Measurements from ENCODE around the gene CPNE5. TPM values are rescaled to one million over a fixed set of nuclear protein-coding genes. Genes with fewer than 3 reads are reported as not detected.

CPNE5 gene
- total RNA-seq, 2 experiments from 2014 or later, result 0.69 to 1.2 TPM

DNA sequence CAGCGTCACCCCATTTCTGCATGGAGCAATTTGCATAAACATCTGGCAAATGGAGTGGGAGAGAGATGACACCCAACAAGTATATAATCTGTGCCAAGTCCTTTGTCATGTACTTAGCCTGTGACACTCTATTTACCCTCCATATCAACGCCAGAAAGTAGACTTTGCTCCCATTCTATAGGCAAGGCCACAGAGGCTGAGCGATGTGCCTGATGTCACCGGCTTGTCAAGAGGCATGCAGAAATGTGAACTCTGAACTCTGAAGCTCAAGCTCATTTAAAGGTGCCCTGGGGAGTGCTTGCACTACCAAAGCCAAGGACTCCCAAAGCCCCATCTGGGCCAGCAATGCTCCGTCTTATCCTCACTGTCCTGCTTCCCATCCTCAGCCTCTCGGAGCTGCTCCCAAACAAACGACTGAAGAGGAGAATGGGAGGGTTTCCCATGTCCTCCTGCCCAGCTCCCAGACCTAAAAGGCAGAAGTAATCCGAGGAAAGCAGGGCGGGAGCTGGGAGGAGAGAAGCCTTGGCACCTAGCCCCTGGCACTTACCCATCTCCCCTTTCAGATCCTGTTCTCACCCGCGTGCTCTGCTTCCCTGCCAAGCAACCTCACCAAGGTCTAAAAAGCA, 9.2 kb downstream of the CPNE5 start:
- DNase-seq (no peak), ATAC-seq (no peak)
- Mint-ChIP-seq H3K36me3 (ENCODE audit: low read depth) (no peaks in the 10 kb centered on the region), H3K27ac (no peak overlapping the region), H3K27me3 (peaks cover 3% of the 10 kb centered on the region), H3K4me1 (ENCODE audit: low read depth) (peaks cover 4% of the 10 kb centered on the region), H3K4me3 (no peak overlapping the region), H3K9me3 (no peaks in the 10 kb centered on the region)
- ChIA-PET POLR2A (interaction anchor here (1.3 kb wide), 1 partner anchor 43 kb away, joined by 3 read pairs; no protein-coding TSS in a partner anchor), CTCF (interaction anchor here (1.5 to 1.7 kb wide), 2 partner anchors 19 to 71 kb away, joined by 3 read pairs; no protein-coding TSS in a partner anchor)
- TF ChIP-seq, protein P1, sequence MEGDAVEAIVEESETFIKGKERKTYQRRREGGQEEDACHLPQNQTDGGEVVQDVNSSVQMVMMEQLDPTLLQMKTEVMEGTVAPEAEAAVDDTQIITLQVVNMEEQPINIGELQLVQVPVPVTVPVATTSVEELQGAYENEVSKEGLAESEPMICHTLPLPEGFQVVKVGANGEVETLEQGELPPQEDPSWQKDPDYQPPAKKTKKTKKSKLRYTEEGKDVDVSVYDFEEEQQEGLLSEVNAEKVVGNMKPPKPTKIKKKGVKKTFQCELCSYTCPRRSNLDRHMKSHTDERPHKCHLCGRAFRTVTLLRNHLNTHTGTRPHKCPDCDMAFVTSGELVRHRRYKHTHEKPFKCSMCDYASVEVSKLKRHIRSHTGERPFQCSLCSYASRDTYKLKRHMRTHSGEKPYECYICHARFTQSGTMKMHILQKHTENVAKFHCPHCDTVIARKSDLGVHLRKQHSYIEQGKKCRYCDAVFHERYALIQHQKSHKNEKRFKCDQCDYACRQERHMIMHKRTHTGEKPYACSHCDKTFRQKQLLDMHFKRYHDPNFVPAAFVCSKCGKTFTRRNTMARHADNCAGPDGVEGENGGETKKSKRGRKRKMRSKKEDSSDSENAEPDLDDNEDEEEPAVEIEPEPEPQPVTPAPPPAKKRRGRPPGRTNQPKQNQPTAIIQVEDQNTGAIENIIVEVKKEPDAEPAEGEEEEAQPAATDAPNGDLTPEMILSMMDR (IDR thresholded peaks at IDR 0.05), result no peak
- intact Hi-C loops (cut with micrococcal nuclease), result no loop called here

DNA sequence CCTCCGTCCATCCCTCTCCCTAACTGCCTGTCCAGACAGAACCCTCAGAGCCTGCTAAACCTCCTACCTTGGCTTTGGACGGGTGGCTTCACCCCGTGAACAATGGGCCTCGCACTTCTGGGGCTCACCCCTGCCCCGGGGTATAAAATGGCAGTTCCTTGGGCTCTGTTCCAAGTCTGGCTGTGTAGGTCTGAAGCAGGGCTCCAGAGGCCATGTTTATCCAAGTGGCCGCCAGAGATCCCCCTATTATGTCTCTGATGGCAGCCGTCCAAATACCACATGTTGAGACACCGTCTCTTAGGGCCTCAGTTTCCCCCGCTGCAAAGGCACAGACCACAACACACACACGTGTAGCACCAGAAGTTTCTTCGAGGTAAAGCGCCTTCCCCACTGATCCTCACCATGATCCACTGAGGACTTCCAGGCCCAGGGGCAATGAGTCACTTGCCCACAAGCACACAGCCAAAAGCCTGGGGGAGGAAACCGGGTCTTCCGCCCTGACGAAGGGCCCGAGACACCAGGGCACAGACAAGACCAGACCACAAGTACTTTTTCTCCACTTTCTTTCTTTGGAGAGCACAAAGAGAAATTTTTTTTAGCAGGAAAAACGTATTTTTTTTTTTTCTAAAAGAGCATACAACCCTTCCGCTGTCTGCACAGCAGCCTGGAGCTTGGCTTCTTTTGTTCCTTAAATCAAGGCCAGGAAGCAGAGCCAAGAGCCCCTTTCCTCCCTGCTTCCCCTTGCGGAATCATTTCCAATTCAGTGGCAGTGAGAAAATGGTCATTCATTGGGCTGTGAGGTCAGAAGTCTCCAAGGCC, 11.8 kb downstream of the CPNE5 start:
- Mint-ChIP-seq H3K27me3 (peaks cover 3% of the 10 kb centered on the region), H3K36me3 (ENCODE audit: low read depth) (no peaks in the 10 kb centered on the region), H3K9me3 (no peaks in the 10 kb centered on the region), H3K4me3 (no peak overlapping the region), H3K4me1 (ENCODE audit: low read depth) (peaks cover 4% of the 10 kb centered on the region), H3K27ac (no peak overlapping the region)
- peak; percentile 78 for ATAC-seq
- ChIA-PET POLR2A (no interaction called here), CTCF (interaction anchor here (2.4 kb wide), 1 partner anchor 61 kb away, joined by 10 read pairs; no protein-coding TSS in a partner anchor)
- DNase-seq, result peak; percentile 52
- intact Hi-C loops (cut with micrococcal nuclease), result no loop called here
- TF ChIP-seq, protein P1 (IDR thresholded peaks at IDR 0.05), result no peak

DNA sequence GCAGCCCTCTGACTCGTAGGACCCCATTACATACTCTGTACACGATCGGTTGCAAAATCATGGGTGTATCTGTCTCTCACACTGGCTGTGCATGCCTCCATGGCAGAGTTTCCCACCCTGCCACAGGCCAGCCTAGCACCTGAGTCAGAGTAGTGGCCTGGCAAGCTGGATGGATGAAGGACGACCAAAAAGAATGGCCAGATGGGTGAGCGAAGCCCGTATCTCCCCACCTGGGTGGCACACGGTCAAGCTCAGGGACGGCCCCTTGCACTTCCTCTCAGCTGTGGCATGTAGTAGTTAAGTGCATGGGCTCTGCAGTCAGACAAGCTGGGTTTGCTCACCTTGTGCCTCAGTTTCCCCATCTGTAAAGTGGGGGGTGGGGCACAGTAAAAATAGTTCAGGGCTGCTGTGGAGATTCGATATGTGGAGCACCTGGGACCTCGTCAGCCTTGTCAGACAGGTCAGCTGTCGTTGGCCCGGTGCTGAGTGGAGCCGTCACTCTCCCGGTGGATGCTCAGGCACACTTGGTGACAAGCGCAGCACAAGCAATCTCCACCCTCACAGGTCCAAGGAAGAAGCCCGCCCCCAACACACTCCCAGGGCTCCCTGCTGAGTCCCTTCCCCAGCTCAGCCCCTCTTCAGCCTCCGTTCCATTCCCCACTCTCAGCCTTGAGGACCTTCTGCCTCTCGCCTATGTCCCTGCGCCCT, 12.6 kb downstream of the CPNE5 start:
- Mint-ChIP-seq H3K4me1 (ENCODE audit: low read depth) (peaks cover 4% of the 10 kb centered on the region), H3K9me3 (no peaks in the 10 kb centered on the region), H3K36me3 (ENCODE audit: low read depth) (no peaks in the 10 kb centered on the region), H3K4me3 (no peak overlapping the region), H3K27ac (no peak overlapping the region), H3K27me3 (peaks cover 3% of the 10 kb centered on the region)
- DNase-seq, result no peak
- ChIA-PET CTCF (no interaction called here), POLR2A (interaction anchor here (1.5 kb wide), 1 partner anchor 12 kb away, joined by 4 read pairs; no protein-coding TSS in a partner anchor)
- ATAC-seq, result no peak
- intact Hi-C loops (cut with micrococcal nuclease), result no loop called here
- TF ChIP-seq, protein P1 (IDR thresholded peaks at IDR 0.05), result no peak

DNA sequence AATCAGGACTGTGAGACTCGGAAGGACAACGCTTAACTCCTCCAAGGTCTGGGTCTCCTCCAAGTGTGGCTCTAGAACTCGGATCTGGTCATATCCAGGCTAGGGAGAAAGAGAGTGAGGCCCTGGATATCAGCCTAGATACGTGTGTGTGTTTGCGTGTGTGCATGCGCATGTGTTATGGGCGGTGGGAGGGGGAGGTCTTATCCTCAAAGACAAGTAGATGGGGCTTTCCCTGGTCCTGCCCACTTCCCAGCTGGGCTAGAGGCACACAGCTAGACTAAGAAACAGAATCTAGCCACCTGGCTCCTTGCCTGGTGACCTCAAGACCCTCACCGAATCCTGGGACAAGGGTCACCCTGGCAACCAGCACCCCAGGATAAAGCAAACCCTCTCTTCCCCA, 13.2 kb downstream of the CPNE5 start:
- Mint-ChIP-seq H3K36me3 (ENCODE audit: low read depth) (no peaks in the 10 kb centered on the region), H3K4me3 (no peak overlapping the region), H3K4me1 (ENCODE audit: low read depth) (peaks cover 4% of the 10 kb centered on the region), H3K27me3 (peaks cover 3% of the 10 kb centered on the region), H3K9me3 (no peaks in the 10 kb centered on the region), H3K27ac (no peak overlapping the region)
- ChIA-PET CTCF (interaction anchor here (2.0 kb wide), 1 partner anchor 10 kb away, joined by 4 read pairs; no protein-coding TSS in a partner anchor), POLR2A (interaction anchor here (1.5 kb wide), 1 partner anchor 12 kb away, joined by 4 read pairs; no protein-coding TSS in a partner anchor)
- TF ChIP-seq, protein P1 (IDR thresholded peaks at IDR 0.05), result no peak
- intact Hi-C loops (cut with micrococcal nuclease), result no loop called here
- no peak for DNase-seq
- ATAC-seq, result no peak
